ENCODE results near the gene ADAMTS6.

Gene ADAMTS6

DNA sequence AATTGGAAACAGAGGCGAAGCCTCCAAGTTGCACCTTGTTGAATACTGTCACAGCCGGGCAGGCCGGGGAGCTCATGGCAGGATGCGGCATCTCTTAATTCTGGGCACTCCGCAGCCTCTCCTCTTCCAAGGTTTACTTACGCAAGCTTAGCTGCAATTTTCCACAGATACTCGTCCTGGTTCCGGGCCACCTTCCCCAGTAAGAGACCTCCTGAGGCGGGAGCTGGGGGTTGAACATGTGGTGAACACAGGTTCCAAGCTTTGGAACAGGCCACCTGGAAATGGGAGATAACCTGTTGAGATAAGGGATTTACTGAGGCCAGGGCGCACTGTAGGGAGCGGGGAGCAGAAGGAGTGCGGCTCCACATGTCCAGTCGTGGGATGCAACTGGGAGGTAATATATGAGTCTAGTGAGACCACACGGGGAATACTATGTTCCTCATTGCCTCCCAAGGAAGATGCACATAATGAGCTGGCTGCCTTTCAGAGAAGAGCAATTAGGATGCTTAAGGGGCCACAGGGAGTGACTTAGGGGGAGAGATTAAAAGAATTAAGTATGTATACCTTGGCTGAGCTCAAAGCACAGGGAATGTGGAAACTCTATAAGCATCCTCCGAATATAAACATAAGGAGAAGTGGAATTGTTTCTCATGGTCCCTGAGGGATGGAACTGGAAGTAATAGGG, 377.8 kb downstream of the ADAMTS6 start:
- DNase-seq (ENCODE audit: low spot score): no peak

DNA sequence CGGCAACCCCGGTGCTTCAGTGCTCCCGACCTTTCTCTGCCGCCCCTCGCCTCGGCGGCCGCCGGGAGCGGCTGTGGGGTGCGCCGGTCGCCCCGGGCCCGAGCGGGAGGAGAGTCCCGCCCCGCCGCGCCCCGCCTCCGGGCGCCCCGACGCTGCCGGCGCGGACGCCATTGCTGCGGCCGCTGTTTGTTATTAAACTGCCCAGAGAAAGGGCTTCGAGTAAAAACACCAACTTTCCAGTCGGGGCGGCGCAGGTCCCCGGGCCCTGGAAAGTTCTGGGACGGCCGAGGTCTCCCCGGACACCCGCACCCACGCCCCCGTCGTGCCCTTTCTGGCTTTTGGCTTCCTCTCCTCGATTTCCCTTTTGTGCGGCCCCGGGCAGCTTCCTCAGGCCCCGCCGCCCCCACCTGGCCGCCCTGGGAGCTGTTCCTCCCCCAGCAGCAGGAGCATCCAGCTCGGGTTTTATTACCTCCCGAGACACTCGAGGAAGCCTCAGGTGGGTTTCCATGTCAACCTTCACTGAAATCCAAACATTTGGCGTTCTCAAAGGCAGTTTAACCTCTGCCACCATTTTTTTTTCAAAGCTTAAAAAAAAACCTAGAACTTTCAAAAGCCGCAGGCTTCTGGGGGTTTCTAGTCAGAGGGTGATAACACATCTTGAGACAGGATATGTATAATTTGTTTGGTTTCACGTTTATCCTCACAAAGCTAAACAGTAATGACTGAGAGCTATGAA, 378.6 kb downstream of the ADAMTS6 start:
- peak; percentile 50 for DNase-seq (ENCODE audit: low spot score)

DNA sequence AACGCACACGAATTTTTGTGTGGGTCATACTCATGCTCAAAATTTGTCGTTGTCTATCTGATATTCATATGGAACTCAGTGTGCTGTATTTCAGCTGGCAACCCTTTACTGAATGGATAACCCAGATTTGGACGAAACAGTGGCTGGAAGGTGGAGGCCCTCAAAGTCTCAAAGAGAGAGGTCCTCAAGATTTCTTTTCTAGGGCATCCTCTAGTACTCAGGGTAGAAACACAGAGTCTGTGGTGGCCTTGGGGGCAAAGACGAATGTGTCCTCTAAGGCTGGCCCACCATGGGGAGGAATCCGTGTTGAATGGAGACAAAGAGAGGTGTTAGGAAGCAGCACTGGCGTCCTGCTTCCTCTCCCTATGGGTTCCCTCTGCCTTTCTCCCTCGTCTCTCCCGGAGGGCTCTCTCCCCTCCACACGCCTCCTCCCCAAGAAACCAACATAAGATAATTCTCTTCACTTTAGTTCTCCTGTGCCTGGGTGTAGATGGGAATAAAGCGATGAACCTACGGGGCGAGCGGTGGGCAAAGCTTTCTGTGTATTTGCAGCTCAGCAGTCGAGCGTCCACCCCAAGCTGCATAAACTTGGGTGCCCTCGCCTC, 379.2 kb downstream of the ADAMTS6 start:
- no peak for DNase-seq (ENCODE audit: low spot score)

DNA sequence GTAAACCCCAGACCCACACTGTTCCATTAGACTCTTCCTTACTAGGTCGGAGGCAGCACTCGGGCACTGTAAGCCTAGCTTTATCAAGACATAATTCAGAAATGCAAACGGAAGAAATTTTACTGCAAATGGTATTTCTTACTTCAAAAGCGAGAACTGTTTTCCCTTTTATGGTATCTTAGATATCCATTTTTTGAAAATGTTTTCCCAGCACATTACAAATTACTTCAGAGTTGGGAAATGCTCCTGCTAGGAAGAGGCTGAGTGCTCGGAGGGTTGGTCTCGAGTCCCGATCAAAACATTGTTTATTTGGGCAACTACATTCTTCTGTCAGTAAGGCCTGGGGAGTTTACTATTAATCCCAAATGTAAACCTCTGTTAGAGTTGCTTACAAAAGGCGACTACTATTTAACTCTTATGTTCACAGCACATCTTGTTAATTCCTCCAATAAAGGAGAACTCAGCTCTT, 380.1 kb downstream of the ADAMTS6 start:
- no peak for DNase-seq (ENCODE audit: low spot score)

DNA sequence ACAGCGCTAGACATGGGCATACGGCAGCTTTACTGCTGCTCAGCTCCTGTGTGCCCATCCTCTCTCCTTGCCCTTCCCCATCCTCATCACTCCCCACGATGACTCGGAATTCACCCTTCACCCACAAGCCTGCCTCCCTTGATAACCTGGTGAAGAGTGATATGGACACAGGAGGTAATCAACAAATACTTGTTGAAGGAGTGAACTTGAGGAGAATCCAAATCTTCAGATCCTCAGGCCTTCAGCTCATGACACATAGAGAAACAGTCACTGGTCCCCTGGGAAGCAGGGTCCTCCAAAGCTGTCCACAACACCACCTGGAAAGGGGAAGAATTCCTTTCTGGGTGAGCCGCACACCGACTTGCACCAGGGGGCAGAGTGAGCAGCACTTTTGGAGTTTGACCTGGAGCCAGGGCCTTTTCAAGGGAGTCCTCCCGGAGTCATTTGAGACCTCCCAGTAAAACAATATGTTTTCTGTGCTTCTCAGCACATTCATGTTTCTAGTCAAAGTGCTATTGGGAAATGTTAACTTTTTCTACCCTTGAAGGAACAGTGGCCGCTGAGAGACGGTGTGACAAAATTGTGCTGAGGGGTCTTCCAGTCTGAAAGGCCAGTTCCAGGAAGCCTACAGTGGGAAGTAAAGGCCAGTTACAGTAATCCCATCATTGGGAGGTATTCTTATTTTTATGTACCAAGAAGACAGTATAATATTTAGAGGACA, 380.6 kb downstream of the ADAMTS6 start:
- peak; percentile 88 for DNase-seq (ENCODE audit: low spot score)
